Uterus (tissue), 4 donors: ENCODE data around the gene AJAP1. TPM values are rescaled to one million over a fixed set of nuclear protein-coding genes. Genes with fewer than 3 reads are reported as not detected.

Experiments
- DNase-seq, 2 donors: peaks; one replicate each; pipeline ENCODE4 v3.0.0-alpha.2; 2019 to 2020
- H3K27ac ChIP-seq, 2 donors: fragments of 200-600 bp; sonication (generic); 1 replicate in 1 of 2; 2 replicates in 1 of 2; pipeline ENCODE4 v1.5.1; 2016 to 2018
- H3K27me3 ChIP-seq, 2 donors: fragments of 200-600 bp; sonication (generic); one replicate each; pipeline ENCODE4 v1.5.1; 2018 to 2019; ENCODE audit warnings: control low read depth in 1 of 2
- H3K36me3 ChIP-seq, 2 donors: fragments of 200-600 bp; sonication (generic); one replicate each; pipeline ENCODE4 v1.5.1; 2019; ENCODE audit warnings: control low read depth in 1 of 2
- H3K4me1 ChIP-seq, 2 donors: fragments of 200-600 bp; sonication (generic); one replicate each; pipeline ENCODE4 v1.5.1; 2018 to 2019; ENCODE audit warnings: control low read depth in 1 of 2
- H3K4me3 ChIP-seq, 2 donors: fragments of 200-600 bp; sonication (generic); 1 replicate in 1 of 2; 2 replicates in 1 of 2; pipeline ENCODE4 v1.5.1; 2018 to 2019; ENCODE audit warnings: mild to moderate bottlenecking in 1 of 2
- H3K9me3 ChIP-seq, 2 donors: fragments of 200-600 bp; sonication (generic); one replicate each; pipeline ENCODE4 v1.5.1; 2019; ENCODE audit warnings: control low read depth in 1 of 2
- CTCF ChIP-seq, 4 experiments: fragments of 200-600 bp in 2 of 4; fragments of 450-650 bp in 2 of 4; sonication (generic) in 2 of 4; IDR thresholded peaks; one replicate each; pipeline ENCODE4 v1.5.1; 2016 to 2019; ENCODE audit warnings: antibody characterized with exemption in 4 of 4, mild to moderate bottlenecking in 2 of 4, moderate library complexity in 1 of 4
- POLR2A ChIP-seq, 2 donors: fragments of 450-650 bp; IDR thresholded peaks; one replicate each; pipeline ENCODE4 v1.6.1; 2016; ENCODE audit warnings: antibody characterized with exemption in 2 of 2, mild to moderate bottlenecking in 1 of 2, moderate library complexity in 1 of 2
- intact Hi-C: fragments of 100-400 bp; cut with DNase I; formaldehyde crosslinking; loops from one replicate; pipeline ENCODE4 v1.15.1; 2023; ENCODE audit warnings: low total_unique reads
- total RNA-seq, 4 donors: library from RNA; depleted of rRNA in 3 of 4; stranded (reverse); fragments of >200 nt in 3 of 4; gene quantifications; one replicate each; pipeline versions ENCODE4 v1.1.0 to v1.2.4, GENCODE V29; 2014 to 2023
- donor health status: DM: yes; HTN: yes; CAD: no.

The AJAP1 gene
- total RNA-seq, 4 donors from 2014 or later: 0.97 to 2.7 (median 2.0) TPM; not detected in 1

GRCh38 chr1:4772294-4773010 is 118.0 kb downstream of the AJAP1 start:
- TF ChIP-seq CTCF (IDR thresholded peaks at IDR 0.05) (no peak), POLR2A (IDR thresholded peaks at IDR 0.05) (no peak)
- Histone ChIP-seq H3K4me1 (no peaks in the 10 kb centered on the region), H3K27me3 (no peaks in the 10 kb centered on the region), H3K4me3 (no peak overlapping the region), H3K9me3 (no peaks in the 10 kb centered on the region), H3K36me3 (no peaks in the 10 kb centered on the region), H3K27ac (no peak overlapping the region)
- intact Hi-C loops: no loop called here
- DNase-seq: no peak

- Histone ChIP-seq H3K27me3 (no peaks in the 10 kb centered on the region), H3K9me3 (no peaks in the 10 kb centered on the region), H3K4me1 (no peaks in the 10 kb centered on the region), H3K27ac (no peak overlapping the region), H3K4me3 (no peak overlapping the region), H3K36me3 (no peaks in the 10 kb centered on the region)
- no peak for DNase-seq
- TF ChIP-seq CTCF (IDR thresholded peaks at IDR 0.05): no peak
- no peak for TF ChIP-seq POLR2A (IDR thresholded peaks at IDR 0.05)
- intact Hi-C loops: no loop called here
Observed at GRCh38 chr1:4773226-4773625, 118.8 kb downstream of the AJAP1 start.

- Histone ChIP-seq H3K4me3 (no peak overlapping the region), H3K4me1 (no peaks in the 10 kb centered on the region), H3K27ac (no peak overlapping the region), H3K9me3 (no peaks in the 10 kb centered on the region), H3K27me3 (no peaks in the 10 kb centered on the region), H3K36me3 (no peaks in the 10 kb centered on the region)
- TF ChIP-seq CTCF (IDR thresholded peaks at IDR 0.05): no peak
- DNase-seq: no peak
- intact Hi-C loops: no loop called here
Observed at GRCh38 chr1:4775506-4775905, 121.1 kb downstream of the AJAP1 start.

- DNase-seq: peak in 1 of 2 donors; percentile 16
- no peaks in the 10 kb centered on the region for H3K27me3 ChIP-seq
- no peak overlapping the region for H3K27ac ChIP-seq
- intact Hi-C loops: no loop called here
- TF ChIP-seq POLR2A (IDR thresholded peaks at IDR 0.05) (no peak), CTCF (IDR thresholded peaks at IDR 0.05) (peak in 2 of 4 experiments; percentile 14 to 22)
- H3K36me3 ChIP-seq: no peaks in the 10 kb centered on the region
- no peaks in the 10 kb centered on the region for H3K9me3 ChIP-seq
- no peaks in the 10 kb centered on the region for H3K4me1 ChIP-seq
- H3K4me3 ChIP-seq: no peak overlapping the region
Observed at GRCh38 chr1:4778056-4778455, 123.6 kb downstream of the AJAP1 start.

- intact Hi-C loops: no loop called here
Observed at GRCh38 chr1:4781646-4782045, 127.2 kb downstream of the AJAP1 start.

More at GRCh38 chr1:4781646-4782045, 127.2 kb downstream of the AJAP1 start:
- Histone ChIP-seq H3K36me3 (no peaks in the 10 kb centered on the region), H3K4me1 (no peaks in the 10 kb centered on the region), H3K27me3 (no peaks in the 10 kb centered on the region), H3K4me3 (no peak overlapping the region), H3K9me3 (no peaks in the 10 kb centered on the region), H3K27ac (no peak overlapping the region)
- TF ChIP-seq POLR2A (IDR thresholded peaks at IDR 0.05) (no peak), CTCF (IDR thresholded peaks at IDR 0.05) (no peak)
- DNase-seq: no peak
